A549 (cell line): ENCODE data around the gene ERAP2. TPM values are rescaled to one million over a fixed set of nuclear protein-coding genes. Genes with fewer than 3 reads are reported as not detected.

Source experiments
- ATAC-seq, 2 experiments: fragments of 200-7000 bp in 1 of 2; fragments of >200 bp in 1 of 2; cut with Nextera tagmentation in 1 of 2; cut with Tn5 transposase in 1 of 2; 3 replicates each; pipeline versions ENCODE4 v1.8.0 to v1.9.1; 2018 to 2020; ENCODE audit warnings: mild to moderate bottlenecking in 1 of 2, moderate library complexity in 1 of 2
- CTCF ChIA-PET: fragments of 300-600 bp; sonication (Branson Sonifier 250); formaldehyde crosslinking; extraction: SDS; loops from one replicate; lab custom pipeline; 2021; ENCODE audit warnings: antibody characterized with exemption, inconsistent platforms; lab: Yijun Ruan, JAX
- POLR2A ChIA-PET: fragments of 350-600 bp; formaldehyde crosslinking; extraction: SDS; loops from one replicate; lab custom pipeline; 2021; ENCODE audit warnings: antibody characterized with exemption, inconsistent platforms; lab: Yijun Ruan, JAX
- DNase-seq, 2 experiments: peaks; one replicate each; pipeline versions ENCODE4 v3.0.0 to v3.0.0-alpha.2; 2011 to 2016; ENCODE audit warnings: low read depth in 1 of 2, low spot score in 1 of 2
- FAIRE-seq: peaks from 2 replicates; lab custom pipeline; 2011; peaks lifted over from hg19 to GRCh38; lab: Jason Lieb, UNC
- H3K27ac ChIP-seq, 2 experiments: fragments of >200 bp; sonication (Bioruptor Twin); formaldehyde crosslinking; 3 replicates each; pipeline ENCODE4 v1.5.1; 2016 to 2017
- H3K4me1 ChIP-seq: fragments of >200 bp; sonication (Bioruptor Twin); formaldehyde crosslinking; 3 replicates; pipeline ENCODE4 v1.6.1; 2016
- H3K4me2 ChIP-seq: fragments of >200 bp; sonication (Bioruptor Twin); formaldehyde crosslinking; 3 replicates; pipeline ENCODE4 v1.6.1; 2016
- H3K4me3 ChIP-seq: fragments of >200 bp; sonication (Bioruptor Twin); formaldehyde crosslinking; 3 replicates; pipeline ENCODE4 v1.5.1; 2016
- H3K9me3 ChIP-seq: fragments of >200 bp; sonication (Bioruptor Twin); formaldehyde crosslinking; 3 replicates; pipeline ENCODE4 v1.6.1; 2016
- CBX2 ChIP-seq: fragments of 200-600 bp; sonication (generic); IDR thresholded peaks from 2 replicates; pipeline ENCODE4 v1.6.1; 2016; ENCODE audit warnings: low read depth, mild to moderate bottlenecking, borderline replicate concordance
- CBX8 ChIP-seq: fragments of 200-600 bp; sonication (generic); IDR thresholded peaks from 2 replicates; pipeline ENCODE4 v1.6.1; 2016
- CEBPB ChIP-seq, 2 experiments: fragments of >200 bp in 1 of 2; sonication (Bioruptor Twin) in 1 of 2; formaldehyde crosslinking in 1 of 2; IDR thresholded peaks; 2 replicates each; pipeline ENCODE4 v1.6.1; 2012 to 2016
- CHD2 ChIP-seq: fragments of 150-350 bp; IDR thresholded peaks from 2 replicates; pipeline ENCODE4 v1.6.1; 2014; ENCODE audit warnings: low read length; ENCODE audit not compliant: partially characterized antibody
- CHD4 ChIP-seq: fragments of 200-600 bp; sonication (generic); IDR thresholded peaks from 2 replicates; pipeline ENCODE4 v1.6.1; 2016; ENCODE audit warnings: antibody characterized with exemption, mild to moderate bottlenecking, borderline replicate concordance
- CTCF ChIP-seq: fragments of >200 bp; sonication (Bioruptor Twin); formaldehyde crosslinking; IDR thresholded peaks from 3 replicates; pipeline ENCODE4 v1.5.1; 2016
- EHMT2 ChIP-seq: fragments of 200-600 bp; sonication (generic); IDR thresholded peaks from 2 replicates; pipeline ENCODE4 v1.6.1; 2016; ENCODE audit warnings: antibody characterized with exemption, low read depth, mild to moderate bottlenecking, moderate library complexity
- ELK1 ChIP-seq: fragments of 150-350 bp; IDR thresholded peaks from 2 replicates; pipeline ENCODE4 v1.6.1; 2014; ENCODE audit warnings: low read depth, mild to moderate bottlenecking, low read length
- EP300 ChIP-seq, 2 experiments: fragments of >200 bp; sonication (Bioruptor Twin); formaldehyde crosslinking; IDR thresholded peaks; 2 replicates in 1 of 2; 3 replicates in 1 of 2; pipeline ENCODE4 v1.6.1; 2016 to 2017
- ESRRA ChIP-seq: fragments of 150-350 bp; IDR thresholded peaks from 2 replicates; pipeline ENCODE4 v1.6.1; 2014; ENCODE audit warnings: mild to moderate bottlenecking, low read length, borderline replicate concordance
- FOSL2 ChIP-seq, 2 experiments: fragments of 450-650 bp in 1 of 2; fragments of >200 bp in 1 of 2; sonication (Bioruptor Twin) in 1 of 2; formaldehyde crosslinking; IDR thresholded peaks; 2 replicates each; pipeline versions ENCODE4 v1.5.0 to v1.6.1; 2016 to 2020; ENCODE audit warnings: mild to moderate bottlenecking in 1 of 2, moderate library complexity in 1 of 2
- GATA3 ChIP-seq: IDR thresholded peaks from 2 replicates; pipeline ENCODE4 v1.6.1; 2012; ENCODE audit warnings: borderline replicate concordance
- HEYL ChIP-seq: fragments of 250-450 bp; sonication (Bioruptor Pico); IDR thresholded peaks from 2 replicates; pipeline ENCODE4 v1.8.0; 2021; ENCODE audit warnings: mild to moderate bottlenecking, moderate library complexity
- HOXB13 ChIP-seq: fragments of 250-450 bp; sonication (Bioruptor Pico); IDR thresholded peaks from 2 replicates; pipeline ENCODE4 v1.5.0; 2020; ENCODE audit warnings: low read depth, mild to moderate bottlenecking, moderate library complexity
- HOXB5 ChIP-seq: fragments of 250-450 bp; sonication (Bioruptor Pico); IDR thresholded peaks from 2 replicates; pipeline ENCODE4 v1.5.0; 2020; ENCODE audit warnings: mild to moderate bottlenecking, moderate library complexity
- KDM1A ChIP-seq: fragments of 200-600 bp; sonication (generic); IDR thresholded peaks from 2 replicates; pipeline ENCODE4 v1.6.1; 2016; ENCODE audit warnings: low read depth, mild to moderate bottlenecking
- KDM5A ChIP-seq: fragments of 200-600 bp; sonication (generic); IDR thresholded peaks from 2 replicates; pipeline ENCODE4 v1.6.1; 2016; ENCODE audit warnings: antibody characterized with exemption, mild to moderate bottlenecking
- MAFK ChIP-seq: fragments of 450-650 bp; IDR thresholded peaks from 2 replicates; pipeline ENCODE4 v1.6.1; 2014; ENCODE audit not compliant: partially characterized antibody
- MAX ChIP-seq: IDR thresholded peaks from 2 replicates; pipeline ENCODE4 v1.6.1; 2012
- NR3C1 ChIP-seq: fragments of >200 bp; sonication (Bioruptor Twin); formaldehyde crosslinking; IDR thresholded peaks from 3 replicates; pipeline ENCODE4 v1.6.1; 2017
- POLR2A ChIP-seq: IDR thresholded peaks from 2 replicates; pipeline ENCODE4 v1.6.1; 2012; ENCODE audit warnings: mild to moderate bottlenecking, low read length
- RARB ChIP-seq: fragments of 250-450 bp; sonication (Bioruptor Pico); IDR thresholded peaks from 2 replicates; pipeline ENCODE4 v1.8.0; 2021; ENCODE audit warnings: mild to moderate bottlenecking, moderate library complexity
- RFX5 ChIP-seq: fragments of 450-650 bp; IDR thresholded peaks from 2 replicates; pipeline ENCODE4 v1.7.1; 2014; ENCODE audit warnings: antibody characterized with exemption, mild to moderate bottlenecking, moderate library complexity
- SMC3 ChIP-seq: fragments of >200 bp; sonication (Bioruptor Twin); formaldehyde crosslinking; IDR thresholded peaks from 3 replicates; pipeline ENCODE4 v1.6.1; 2018; ENCODE audit warnings: inconsistent platforms
- TFCP2L1 ChIP-seq: fragments of 250-450 bp; sonication (Bioruptor Pico); IDR thresholded peaks from 2 replicates; pipeline ENCODE4 v1.5.0; 2021; ENCODE audit warnings: mild to moderate bottlenecking
- ZFP36 ChIP-seq: fragments of 450-650 bp; IDR thresholded peaks from 2 replicates; pipeline ENCODE4 v1.6.1; 2014; ENCODE audit warnings: borderline replicate concordance; ENCODE audit not compliant: partially characterized antibody
- ZNF302 ChIP-seq: fragments of 250-450 bp; sonication (Bioruptor Pico); IDR thresholded peaks from 2 replicates; pipeline ENCODE4 v1.9.0; 2021; ENCODE audit warnings: inconsistent platforms, mild to moderate bottlenecking, moderate library complexity
- ZSCAN20 ChIP-seq: fragments of 250-450 bp; sonication (Bioruptor Pico); IDR thresholded peaks from 2 replicates; pipeline ENCODE4 v1.8.0; 2022; ENCODE audit warnings: mild to moderate bottlenecking, moderate library complexity
- WGBS: methylation state at CpG from one replicate; pipeline ENCODE4 v1.1.6; 2017; ENCODE audit errors: missing lambda C conversion rate; 5-methylcytosine and 5-hydroxymethylcytosine counted together
- polyA plus RNA-seq, 4 experiments: library from polyadenylated mRNA; depleted of rRNA in 3 of 4; stranded (reverse); fragments of >200 nt; fragmentation: RNase III in 1 of 4; extraction: RNeasy Plus Mini Kit Qiagen cat#74134 plus additional on column Dnase treatment in 1 of 4; gene quantifications; 2 replicates in 3 of 4; 3 replicates in 1 of 4; pipeline ENCODE4 v1.2.3, GENCODE V29; 2011 to 2017
- TF ChIP-seq, protein P1 (sequence below): fragments of 200-600 bp; sonication (generic); IDR thresholded peaks from 2 replicates; pipeline ENCODE4 v1.6.1; 2016; ENCODE audit warnings: antibody characterized with exemption, mild to moderate bottlenecking, moderate library complexity
- TF ChIP-seq, protein P2 (sequence below): fragments of 450-650 bp; IDR thresholded peaks from 2 replicates; pipeline ENCODE4 v1.6.1; 2014; ENCODE audit warnings: antibody characterized with exemption

The ERAP2 gene
- polyA plus RNA-seq, 2 of the 4 experiments (the other 2 are of a cell fraction) = 1.0 to 2.2 TPM

GRCh38 chr5:96911139-96911538, 34.8 kb downstream of the ERAP2 start:
- Histone ChIP-seq H3K9me3 (no peaks in the 10 kb centered on the region), H3K4me2 (no peak overlapping the region), H3K4me3 (no peak overlapping the region), H3K27ac (no peak overlapping the region), H3K4me1 (no peaks in the 10 kb centered on the region)
- DNase-seq (no peak), ATAC-seq (no peak), FAIRE-seq (no peak)
- WGBS = 93% methylated on average over 2 of the region's 2 CpGs
- TF ChIP-seq ZFP36 = no peak
- no peak for TF ChIP-seq EP300 (IDR thresholded peaks at IDR 0.05)
- no peak for TF ChIP-seq NR3C1
- no peak for TF ChIP-seq MAX
- no peak for TF ChIP-seq KDM1A
- no peak for TF ChIP-seq MAFK
- no peak for TF ChIP-seq RFX5
- TF ChIP-seq FOSL2 (IDR thresholded peaks at IDR 0.05) = no peak
- no peak for TF ChIP-seq FOSL2 (CRISPR knock-in tag; IDR thresholded peaks at IDR 0.05)
- no peak for TF ChIP-seq POLR2A
- TF ChIP-seq SMC3 = no peak
- no peak for TF ChIP-seq CBX2
- TF ChIP-seq HOXB5 (CRISPR knock-in tag) = no peak
- no peak for TF ChIP-seq CTCF
- TF ChIP-seq, protein P1, sequence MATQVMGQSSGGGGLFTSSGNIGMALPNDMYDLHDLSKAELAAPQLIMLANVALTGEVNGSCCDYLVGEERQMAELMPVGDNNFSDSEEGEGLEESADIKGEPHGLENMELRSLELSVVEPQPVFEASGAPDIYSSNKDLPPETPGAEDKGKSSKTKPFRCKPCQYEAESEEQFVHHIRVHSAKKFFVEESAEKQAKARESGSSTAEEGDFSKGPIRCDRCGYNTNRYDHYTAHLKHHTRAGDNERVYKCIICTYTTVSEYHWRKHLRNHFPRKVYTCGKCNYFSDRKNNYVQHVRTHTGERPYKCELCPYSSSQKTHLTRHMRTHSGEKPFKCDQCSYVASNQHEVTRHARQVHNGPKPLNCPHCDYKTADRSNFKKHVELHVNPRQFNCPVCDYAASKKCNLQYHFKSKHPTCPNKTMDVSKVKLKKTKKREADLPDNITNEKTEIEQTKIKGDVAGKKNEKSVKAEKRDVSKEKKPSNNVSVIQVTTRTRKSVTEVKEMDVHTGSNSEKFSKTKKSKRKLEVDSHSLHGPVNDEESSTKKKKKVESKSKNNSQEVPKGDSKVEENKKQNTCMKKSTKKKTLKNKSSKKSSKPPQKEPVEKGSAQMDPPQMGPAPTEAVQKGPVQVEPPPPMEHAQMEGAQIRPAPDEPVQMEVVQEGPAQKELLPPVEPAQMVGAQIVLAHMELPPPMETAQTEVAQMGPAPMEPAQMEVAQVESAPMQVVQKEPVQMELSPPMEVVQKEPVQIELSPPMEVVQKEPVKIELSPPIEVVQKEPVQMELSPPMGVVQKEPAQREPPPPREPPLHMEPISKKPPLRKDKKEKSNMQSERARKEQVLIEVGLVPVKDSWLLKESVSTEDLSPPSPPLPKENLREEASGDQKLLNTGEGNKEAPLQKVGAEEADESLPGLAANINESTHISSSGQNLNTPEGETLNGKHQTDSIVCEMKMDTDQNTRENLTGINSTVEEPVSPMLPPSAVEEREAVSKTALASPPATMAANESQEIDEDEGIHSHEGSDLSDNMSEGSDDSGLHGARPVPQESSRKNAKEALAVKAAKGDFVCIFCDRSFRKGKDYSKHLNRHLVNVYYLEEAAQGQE = no peak
- no peak for TF ChIP-seq HEYL (CRISPR knock-in tag)
- TF ChIP-seq CHD4 = no peak
- no peak for TF ChIP-seq CBX8
- TF ChIP-seq RARB = no peak
- ChIA-PET POLR2A (interaction anchor here (0.9 kb wide), 1 partner anchor 12 kb away, joined by 3 read pairs; no protein-coding TSS in a partner anchor), CTCF (interaction anchor here (0.7 kb wide), 1 partner anchor 17 kb away, joined by 3 read pairs; no protein-coding TSS in a partner anchor)

GRCh38 chr5:96913233-96913632, 36.9 kb downstream of the ERAP2 start:
- 81% methylated on average over 2 of the region's 2 CpGs for WGBS
- POLR2A ChIA-PET = no interaction called here
- CTCF ChIA-PET = interaction anchor here (1.2 kb wide), 1 partner anchor 45 kb away, joined by 5 read pairs; no protein-coding TSS in a partner anchor
- DNase-seq = no peak
- Histone ChIP-seq H3K4me1 (no peaks in the 10 kb centered on the region), H3K4me3 (no peak overlapping the region), H3K27ac (no peak overlapping the region), H3K4me2 (no peak overlapping the region), H3K9me3 (no peaks in the 10 kb centered on the region)
- ATAC-seq = no peak
- FAIRE-seq = no peak
- TF ChIP-seq, protein P2, sequence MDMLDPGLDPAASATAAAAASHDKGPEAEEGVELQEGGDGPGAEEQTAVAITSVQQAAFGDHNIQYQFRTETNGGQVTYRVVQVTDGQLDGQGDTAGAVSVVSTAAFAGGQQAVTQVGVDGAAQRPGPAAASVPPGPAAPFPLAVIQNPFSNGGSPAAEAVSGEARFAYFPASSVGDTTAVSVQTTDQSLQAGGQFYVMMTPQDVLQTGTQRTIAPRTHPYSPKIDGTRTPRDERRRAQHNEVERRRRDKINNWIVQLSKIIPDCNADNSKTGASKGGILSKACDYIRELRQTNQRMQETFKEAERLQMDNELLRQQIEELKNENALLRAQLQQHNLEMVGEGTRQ = no peak
- TF ChIP-seq SMC3 = no peak
- TF ChIP-seq EHMT2 = no peak
- no peak for TF ChIP-seq CEBPB (IDR thresholded peaks at IDR 0.05)
- no peak for TF ChIP-seq ELK1
- TF ChIP-seq HOXB5 (CRISPR knock-in tag) = no peak
- TF ChIP-seq ZNF302 = no peak
- no peak for TF ChIP-seq HOXB13
- no peak for TF ChIP-seq TFCP2L1
- TF ChIP-seq ESRRA = no peak
- no peak for TF ChIP-seq CHD2
- no peak for TF ChIP-seq HEYL (CRISPR knock-in tag)
- TF ChIP-seq ZSCAN20 = no peak
- TF ChIP-seq KDM5A = no peak
- TF ChIP-seq GATA3 = no peak
